IMR-90 (cell line): ENCODE measurements around the gene UNC13B. TPM values are rescaled to one million over a fixed set of nuclear protein-coding genes. Genes with fewer than 3 reads are reported as not detected.

Source experiments
- ATAC-seq: fragments of 200-7000 bp; cut with Tn5 transposase; 2 replicates; pipeline ENCODE4 v1.9.1; 2020; ENCODE audit warnings: low read depth, mild to moderate bottlenecking, moderate library complexity
- BruUV-seq: library from RNA; stranded (reverse); fragments of 400-500 nt; replicated peaks from 2 replicates; lab custom pipeline; 2021; lab: Mats Ljungman, UMichigan
- CTCF ChIA-PET: fragments of 300-600 bp; formaldehyde crosslinking; extraction: SDS; loops from one replicate; lab custom pipeline; 2021; ENCODE audit warnings: antibody characterized with exemption; lab: Yijun Ruan, JAX
- POLR2A ChIA-PET: fragments of 300-600 bp; sonication (Branson Sonifier 250); formaldehyde crosslinking; loops from one replicate; lab custom pipeline; 2022; ENCODE audit warnings: antibody characterized with exemption; ENCODE audit not compliant: unreplicated experiment; lab: Charles Lee
- DNase-seq: peaks from one replicate; pipeline ENCODE4 v3.0.0; 2013
- H2AFZ ChIP-seq: replicated peaks from 2 replicates; pipeline ENCODE3; 2013; ENCODE audit warnings: low read length, mild to moderate bottlenecking; ENCODE audit not compliant: poor library complexity
- H2AK5ac ChIP-seq: 2 replicates; pipeline ENCODE4 v1.6.1; 2013; ENCODE audit warnings: low read depth, low read length, inconsistent platforms
- H2AK9ac ChIP-seq: replicated peaks from 2 replicates; pipeline ENCODE3; 2013; ENCODE audit warnings: mild to moderate bottlenecking, low read depth, low read length, moderate library complexity; ENCODE audit not compliant: poor library complexity
- H2BK120ac ChIP-seq: 2 replicates; pipeline ENCODE4 v1.6.1; 2013; ENCODE audit warnings: low read depth, low read length, inconsistent platforms
- H2BK15ac ChIP-seq: 3 replicates; pipeline ENCODE4 v1.6.1; 2013; ENCODE audit warnings: low read depth, low read length, inconsistent platforms
- H2BK20ac ChIP-seq: 2 replicates; pipeline ENCODE4 v1.6.1; 2013; ENCODE audit warnings: low read depth, mild to moderate bottlenecking, inconsistent platforms, low read length, moderate library complexity
- H2BK5ac ChIP-seq: 2 replicates; pipeline ENCODE4 v1.6.1; 2013; ENCODE audit warnings: mild to moderate bottlenecking, low read depth, low read length, inconsistent platforms; ENCODE audit not compliant: poor library complexity, severe bottlenecking
- H3K14ac ChIP-seq: replicated peaks from 2 replicates; pipeline ENCODE4 v1.6.1; 2013; ENCODE audit warnings: low read depth, low read length, inconsistent platforms
- H3K18ac ChIP-seq: 2 replicates; pipeline ENCODE4 v1.6.1; 2013; ENCODE audit warnings: low read depth, low read length, control low read depth
- H3K23ac ChIP-seq: 2 replicates; pipeline ENCODE4 v1.6.1; 2013; ENCODE audit warnings: low read depth, low read length, inconsistent platforms
- H3K27ac ChIP-seq: 2 replicates; pipeline ENCODE4 v1.5.1; 2013; ENCODE audit warnings: mild to moderate bottlenecking, control low read depth, low read length; ENCODE audit not compliant: insufficient read depth
- H3K27me3 ChIP-seq: 2 replicates; pipeline ENCODE4 v1.6.1; 2013; ENCODE audit warnings: low read length; ENCODE audit not compliant: control insufficient read depth, insufficient read depth
- H3K36me3 ChIP-seq: 2 replicates; pipeline ENCODE4 v1.6.1; 2013; ENCODE audit warnings: low read length, mixed read lengths; ENCODE audit not compliant: control insufficient read depth, insufficient read depth
- H3K4ac ChIP-seq: 2 replicates; pipeline ENCODE4 v1.6.1; 2013; ENCODE audit warnings: low read depth, low read length, inconsistent platforms
- H3K4me1 ChIP-seq: 2 replicates; pipeline ENCODE4 v1.6.1; 2013; ENCODE audit warnings: low read length, mixed read lengths; ENCODE audit not compliant: control insufficient read depth, insufficient read depth
- H3K4me2 ChIP-seq: 2 replicates; pipeline ENCODE4 v1.6.1; 2013; ENCODE audit warnings: low read depth, mild to moderate bottlenecking, control low read depth, low read length, moderate library complexity
- H3K4me3 ChIP-seq: 2 replicates; pipeline ENCODE4 v1.5.1; 2013; ENCODE audit warnings: low read depth, mild to moderate bottlenecking, control low read depth, low read length, moderate library complexity; ENCODE audit not compliant: insufficient read depth
- H3K56ac ChIP-seq: 2 replicates; pipeline ENCODE4 v1.6.1; 2013; ENCODE audit warnings: low read length, inconsistent platforms; ENCODE audit not compliant: insufficient read depth; ENCODE audit errors: extremely low read depth
- H3K79me1 ChIP-seq, 2 experiments: 2 replicates each; pipeline ENCODE4 v1.6.1; 2013; ENCODE audit warnings: low read length in 2 of 2, inconsistent platforms in 1 of 2, low read depth in 1 of 2
- H3K9ac ChIP-seq: 2 replicates; pipeline ENCODE4 v1.6.1; 2013; ENCODE audit warnings: low read depth, low read length, control low read depth
- H3K9me1 ChIP-seq: 2 replicates; pipeline ENCODE4 v1.6.1; 2013; ENCODE audit warnings: low read length, inconsistent platforms; ENCODE audit not compliant: insufficient read depth
- H3K9me3 ChIP-seq: 2 replicates; pipeline ENCODE4 v1.6.1; 2013; ENCODE audit warnings: low read length; ENCODE audit not compliant: control insufficient read depth, insufficient read depth
- H4K20me1 ChIP-seq: 2 replicates; pipeline ENCODE4 v1.6.1; 2013; ENCODE audit warnings: low read length, inconsistent platforms; ENCODE audit not compliant: insufficient read depth
- H4K5ac ChIP-seq: 2 replicates; pipeline ENCODE4 v1.6.1; 2013; ENCODE audit warnings: mild to moderate bottlenecking, low read depth, low read length, control low read depth
- H4K8ac ChIP-seq, 2 experiments: 2 replicates each; pipeline ENCODE4 v1.6.1; 2013; ENCODE audit warnings: low read depth in 2 of 2, low read length in 2 of 2, control low read depth in 1 of 2, inconsistent platforms in 1 of 2
- H4K91ac ChIP-seq: 2 replicates; pipeline ENCODE4 v1.6.1; 2013; ENCODE audit warnings: low read depth, low read length, inconsistent platforms; ENCODE audit not compliant: insufficient read depth
- BHLHE40 ChIP-seq: fragments of 150-350 bp; IDR thresholded peaks from 2 replicates; pipeline ENCODE4 v1.6.1; 2016; ENCODE audit warnings: mild to moderate bottlenecking, low read depth, low read length
- CHD1 ChIP-seq: IDR thresholded peaks from 2 replicates; pipeline ENCODE4 v1.6.1; 2012; ENCODE audit warnings: low read depth, low read length, improper control_type of control experiment
- ELK1 ChIP-seq: fragments of 150-350 bp; IDR thresholded peaks from 2 replicates; pipeline ENCODE4 v1.6.1; 2016; ENCODE audit warnings: low read depth, mild to moderate bottlenecking, low read length, moderate library complexity, borderline replicate concordance
- MXI1 ChIP-seq: IDR thresholded peaks from 2 replicates; pipeline ENCODE4 v1.6.1; 2012; ENCODE audit warnings: low read depth, mild to moderate bottlenecking, low read length, moderate library complexity, borderline replicate concordance
- POLR2A ChIP-seq: IDR thresholded peaks from 2 replicates; pipeline ENCODE4 v1.6.1; 2012; ENCODE audit warnings: mild to moderate bottlenecking, low read depth, low read length
- RAD21 ChIP-seq: IDR thresholded peaks from 2 replicates; pipeline ENCODE4 v1.6.1; 2012; ENCODE audit warnings: low read length, improper control_type of control experiment
- RCOR1 ChIP-seq: IDR thresholded peaks from 2 replicates; pipeline ENCODE4 v1.6.1; 2012; ENCODE audit warnings: mild to moderate bottlenecking, low read length, improper control_type of control experiment; ENCODE audit not compliant: insufficient replicate concordance
- USF2 ChIP-seq: fragments of 150-350 bp; IDR thresholded peaks from 2 replicates; pipeline ENCODE4 v1.6.1; 2017; ENCODE audit warnings: mild to moderate bottlenecking, antibody characterized with exemption, low read length, low read depth
- WGBS, 2 experiments: methylation state at CpG; one replicate each; pipeline versions ENCODE4 v1.1.5 to v1.1.7; 2013; ENCODE audit warnings: missing lambda C conversion rate in 2 of 2; ENCODE audit not compliant: insufficient read length in 1 of 2; ENCODE audit errors: extremely low coverage in 2 of 2; 5-methylcytosine and 5-hydroxymethylcytosine counted together
- dilution Hi-C: fragments of 300-500 bp; cut with HindIII; formaldehyde crosslinking; loops from one replicate; pipeline ENCODE4 v1.14.3; 2018; ENCODE audit warnings: low sequenced_read_pairs; ENCODE audit not compliant: unreplicated experiment
- in situ Hi-C: fragments of 300-500 bp; cut with MboI; formaldehyde crosslinking; loops from 3 replicates; pipeline ENCODE4 v1.14.3; 2019; ENCODE audit warnings: low sequenced_read_pairs, inconsistent platforms, mixed read lengths
- intact Hi-C: fragments of 100-400 bp; cut with micrococcal nuclease; formaldehyde crosslinking; loops from 2 replicates; pipeline ENCODE4 v1.10.0; 2022
- polyA plus RNA-seq, 3 experiments: library from polyadenylated mRNA; depleted of rRNA; stranded (reverse); fragments of >200 nt; gene quantifications; 2 replicates each; pipeline ENCODE4 v1.2.3, GENCODE V29; 2012; ENCODE audit warnings: low replicate concordance in 1 of 3
- total RNA-seq: library from RNA; depleted of rRNA; stranded (reverse); fragments of >200 nt; gene quantifications from 2 replicates; pipeline ENCODE4 v1.2.3, GENCODE V29; 2012

Gene UNC13B
- total and polyA plus RNA-seq, 2 of the 4 experiments (the other 2 are of a cell fraction), result 7.5 to 14.3 TPM

GRCh38 chr9:35294066-35294465, 132.3 kb downstream of the UNC13B start:
- Histone ChIP-seq H4K8ac (no peak overlapping the region), H3K36me3 (no peaks in the 10 kb centered on the region; the same call in 1 of the 2 replicates), H3K9me3 (no peaks in the 10 kb centered on the region), H2AK9ac (no peak overlapping the region), H3K9ac (no peak overlapping the region), H2BK5ac (no peak overlapping the region), H3K27me3 (no peaks in the 10 kb centered on the region), H2BK15ac (no peak overlapping the region), H2AFZ (no peak overlapping the region), H2BK20ac (no peak overlapping the region), H3K79me1 (no peaks in the 10 kb centered on the region; a peak in 1 of 4 replicates), H4K91ac (no peak overlapping the region), H3K4me3 (no peak overlapping the region), H3K4me2 (no peak overlapping the region), H3K56ac (no peak overlapping the region), H3K23ac (no peak overlapping the region), H2BK120ac (no peak overlapping the region), H3K18ac (no peak overlapping the region), H3K14ac (no peak overlapping the region), H3K9me1 (no peaks in the 10 kb centered on the region), H4K20me1 (no peaks in the 10 kb centered on the region), H2AK5ac (no peak overlapping the region), H4K5ac (no peak overlapping the region), H3K4me1 (0 out of 2 replicates have a peak, but pooled peaks cover 1% of the 10 kb centered on the region), H3K27ac (no peak overlapping the region), H3K4ac (no peak overlapping the region)
- ATAC-seq (no peak), DNase-seq (no peak)
- POLR2A ChIA-PET, result no interaction called here
- dilution Hi-C loops (no loop called here), intact Hi-C loops (no loop called here), in situ Hi-C loops (no loop called here)
- TF ChIP-seq CHD1, result no peak
- no peak for TF ChIP-seq USF2
- TF ChIP-seq BHLHE40, result no peak
- no peak for TF ChIP-seq RCOR1
- no peak for TF ChIP-seq MXI1
- TF ChIP-seq POLR2A, result no peak
- no peak for TF ChIP-seq RAD21
- TF ChIP-seq ELK1, result no peak
- CTCF ChIA-PET, result no interaction called here
- 100% methylated on average over 1 of the region's 6 CpGs; no CpG with 5 or more reads in 1 of the 2 experiments for WGBS, 2 experiments
- BruUV-seq, result no TSS peak
